Fibroblast of villous mesenchyme (primary cell): ENCODE data around the gene KDM5C. TPM values are rescaled to one million over a fixed set of nuclear protein-coding genes. Genes with fewer than 3 reads are reported as not detected.

Experiments
- DNase-seq: peaks from one replicate; pipeline ENCODE4 v3.0.0-alpha.2; 2010; ENCODE audit warnings: low read depth
- H3K4me3 ChIP-seq: 2 replicates; pipeline ENCODE4 v1.5.1; 2011; ENCODE audit warnings: low read depth, mild to moderate bottlenecking, low read length
- total RNA-seq: library from RNA; depleted of rRNA; stranded (reverse); fragments of >200 nt; gene quantifications from 2 replicates; pipeline ENCODE4 v1.2.3, GENCODE V29; 2012
- TF ChIP-seq, protein P1 (sequence below): IDR thresholded peaks from 2 replicates; pipeline ENCODE4 v1.5.1; 2012; ENCODE audit warnings: low read depth, mild to moderate bottlenecking, low read length; ENCODE audit not compliant: insufficient read depth

KDM5C gene
- total RNA-seq, 1 donor, result 149 TPM

DNA sequence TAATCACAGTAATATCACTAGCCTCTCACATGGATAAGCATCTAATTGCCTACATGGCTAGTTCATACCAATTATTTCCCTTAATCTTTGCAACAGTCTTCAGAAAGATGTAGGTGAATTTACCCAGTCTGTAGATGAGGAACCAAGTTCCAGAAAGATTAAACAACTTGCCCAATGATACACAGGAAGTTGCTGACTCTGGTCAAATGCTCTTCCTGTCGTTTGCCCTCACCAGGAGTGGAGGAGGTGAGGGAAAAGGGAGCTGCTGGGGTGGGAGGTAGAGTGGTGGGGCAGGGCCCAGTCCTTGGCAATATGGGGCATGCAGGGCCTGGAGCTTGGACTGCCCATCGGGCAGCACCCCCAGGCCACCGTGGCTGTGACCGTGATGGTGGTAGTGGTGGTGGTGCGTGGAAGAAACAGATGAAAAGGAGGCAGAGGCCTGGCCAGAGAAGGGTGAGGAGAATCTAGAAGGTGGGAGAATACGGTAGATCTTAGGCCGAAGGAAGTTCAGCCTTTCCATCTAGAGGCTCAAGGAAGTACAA lies 2.3 kb upstream of the KDM5C start:
- TF ChIP-seq, protein P1, sequence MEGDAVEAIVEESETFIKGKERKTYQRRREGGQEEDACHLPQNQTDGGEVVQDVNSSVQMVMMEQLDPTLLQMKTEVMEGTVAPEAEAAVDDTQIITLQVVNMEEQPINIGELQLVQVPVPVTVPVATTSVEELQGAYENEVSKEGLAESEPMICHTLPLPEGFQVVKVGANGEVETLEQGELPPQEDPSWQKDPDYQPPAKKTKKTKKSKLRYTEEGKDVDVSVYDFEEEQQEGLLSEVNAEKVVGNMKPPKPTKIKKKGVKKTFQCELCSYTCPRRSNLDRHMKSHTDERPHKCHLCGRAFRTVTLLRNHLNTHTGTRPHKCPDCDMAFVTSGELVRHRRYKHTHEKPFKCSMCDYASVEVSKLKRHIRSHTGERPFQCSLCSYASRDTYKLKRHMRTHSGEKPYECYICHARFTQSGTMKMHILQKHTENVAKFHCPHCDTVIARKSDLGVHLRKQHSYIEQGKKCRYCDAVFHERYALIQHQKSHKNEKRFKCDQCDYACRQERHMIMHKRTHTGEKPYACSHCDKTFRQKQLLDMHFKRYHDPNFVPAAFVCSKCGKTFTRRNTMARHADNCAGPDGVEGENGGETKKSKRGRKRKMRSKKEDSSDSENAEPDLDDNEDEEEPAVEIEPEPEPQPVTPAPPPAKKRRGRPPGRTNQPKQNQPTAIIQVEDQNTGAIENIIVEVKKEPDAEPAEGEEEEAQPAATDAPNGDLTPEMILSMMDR, result no peak
- DNase-seq, result no peak
- no peak overlapping the region for H3K4me3 ChIP-seq

DNA sequence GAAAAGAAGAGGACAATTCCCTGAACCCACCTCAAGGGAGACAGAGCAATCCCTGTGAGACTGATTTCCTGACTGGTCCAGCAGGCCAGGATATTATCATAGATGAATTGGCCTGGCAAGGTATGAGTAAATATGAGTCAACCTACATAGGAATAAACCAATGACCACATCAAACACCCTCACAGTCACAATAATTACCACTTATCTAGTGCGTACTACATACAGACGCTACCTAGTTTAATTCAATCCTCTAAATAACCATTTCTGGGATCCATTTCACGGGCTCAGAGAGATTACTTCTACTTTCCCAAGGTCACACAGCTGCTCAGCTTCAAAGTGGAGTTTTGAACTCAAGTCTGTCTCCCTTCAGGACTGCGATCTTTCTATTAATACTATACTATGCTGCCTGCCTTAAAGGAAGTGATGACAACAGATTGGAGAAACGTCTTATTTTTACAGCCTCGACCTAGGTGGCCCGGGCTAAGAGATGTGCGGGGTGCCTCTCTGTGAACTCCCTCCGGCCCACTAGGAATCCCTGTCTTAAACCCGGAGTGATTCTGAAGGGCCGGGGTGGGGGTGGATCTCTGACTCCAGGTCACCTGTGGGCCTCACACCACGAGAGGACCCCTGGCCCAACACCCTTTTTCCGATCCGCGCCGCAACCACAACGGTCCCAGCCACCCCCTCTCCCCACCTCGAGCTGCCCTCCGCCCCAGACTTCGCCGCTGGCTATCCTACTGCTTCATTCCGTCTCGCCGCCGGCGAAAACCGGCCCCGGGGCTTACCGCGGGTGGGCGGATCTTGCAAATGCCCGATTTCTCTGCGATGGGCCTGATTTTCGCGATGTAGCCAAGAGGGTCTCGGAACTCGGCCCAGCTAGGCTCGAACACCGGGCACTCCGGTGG lies 800 bp downstream of the KDM5C start:
- peak overlapping the region; percentile 72 for H3K4me3 ChIP-seq
- DNase-seq, result peak; percentile 35
- TF ChIP-seq, protein P1, result no peak

DNA sequence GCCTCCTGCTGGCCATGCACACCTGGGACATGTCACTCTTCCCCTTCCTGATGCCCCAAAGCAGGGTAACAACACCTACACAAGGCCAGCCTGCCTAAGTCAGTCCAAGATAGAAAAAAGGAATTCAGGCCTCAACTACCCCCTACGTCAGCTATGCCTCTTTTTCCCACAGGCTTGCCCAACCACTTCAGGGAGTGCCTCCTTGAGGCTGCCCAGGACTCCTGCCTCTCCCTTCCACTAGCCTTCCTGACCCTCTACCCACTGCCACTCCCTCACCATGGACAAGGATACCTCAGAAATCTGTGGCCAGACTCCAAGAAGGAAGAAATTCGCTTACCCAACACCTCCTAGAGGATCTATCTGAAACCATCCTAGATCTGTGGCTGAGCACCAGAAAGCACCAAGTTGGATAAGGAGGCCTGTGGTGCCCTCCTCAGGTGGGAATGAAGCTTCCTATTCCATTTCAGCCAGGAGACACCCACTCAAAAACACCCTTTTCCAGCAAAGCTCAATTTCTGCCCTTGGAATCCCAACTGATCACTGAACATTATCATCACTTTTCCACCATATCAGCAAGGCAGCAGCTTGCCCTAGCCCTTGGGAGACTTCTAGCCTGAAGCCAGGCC lies 1.8 kb downstream of the KDM5C start:
- H3K4me3 ChIP-seq, result peak overlapping the region; percentile 72
- DNase-seq, result peak; percentile 14
- TF ChIP-seq, protein P1, result no peak

- DNase-seq, result no peak
Observed at GRCh38 chrX:53211391-53211978, 13.5 kb downstream of the KDM5C start.

DNA sequence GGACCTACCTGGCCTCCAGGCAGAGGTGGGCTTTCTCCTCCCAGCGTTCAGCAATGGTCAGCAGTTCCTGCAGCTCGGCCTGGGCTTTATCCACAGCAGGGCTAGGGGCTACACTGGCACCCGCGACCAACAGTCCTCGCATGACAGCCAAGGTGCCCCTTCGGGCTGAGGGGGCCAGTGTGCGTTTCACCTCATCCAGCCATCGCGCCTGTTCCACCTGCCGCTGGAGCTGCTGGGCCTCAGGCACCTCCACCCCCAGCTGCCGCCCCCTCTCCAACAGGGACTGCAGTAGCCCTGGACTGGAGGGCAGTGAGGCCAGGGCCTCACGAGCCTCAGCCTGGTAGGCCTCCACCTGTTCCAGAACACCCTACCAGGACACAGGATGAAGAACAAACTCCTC lies 28.3 kb downstream of the KDM5C start:
- DNase-seq, result no peak
- TF ChIP-seq, protein P1, result no peak
- H3K4me3 ChIP-seq, result no peak overlapping the region

More at GRCh38 chrX:53211391-53211978, 13.5 kb downstream of the KDM5C start:
- no peak overlapping the region for H3K4me3 ChIP-seq
- TF ChIP-seq, protein P1, result no peak

GRCh38 chrX:53195401-53195800 lies 29.6 kb downstream of the KDM5C start:
- DNase-seq, result no peak
- TF ChIP-seq, protein P1, result no peak

More at GRCh38 chrX:53195401-53195800, 29.6 kb downstream of the KDM5C start:
- H3K4me3 ChIP-seq, result no peak overlapping the region
